Gastroesophageal sphincter (tissue), 4 donors: ENCODE measurements around the gene NPRL2. TPM values are rescaled to one million over a fixed set of nuclear protein-coding genes. Genes with fewer than 3 reads are reported as not detected.

Experiments used
- ATAC-seq: fragments of 150-250 bp; one replicate; pipeline ENCODE4 v1.9.1; 2016; ENCODE audit warnings: mild to moderate bottlenecking, moderate library complexity
- H3K27ac ChIP-seq, 4 donors: fragments of 200-600 bp; sonication (generic) in 3 of 4; 1 replicate in 3 of 4; 2 replicates in 1 of 4; pipeline ENCODE4 v1.5.1; 2016 to 2019
- H3K27me3 ChIP-seq: fragments of 200-600 bp; sonication (generic); one replicate; pipeline ENCODE4 v1.5.1; 2019
- H3K36me3 ChIP-seq, 2 donors: fragments of 200-600 bp; sonication (generic); one replicate each; pipeline ENCODE4 v1.5.1; 2019; ENCODE audit warnings: control low read depth in 1 of 2
- H3K4me1 ChIP-seq, 3 donors: fragments of 200-600 bp; sonication (generic); 1 replicate in 2 of 3; 2 replicates in 1 of 3; pipeline ENCODE4 v1.5.1; 2016 to 2019; ENCODE audit warnings: control low read depth in 2 of 3
- H3K4me3 ChIP-seq, 2 donors: fragments of 200-600 bp; sonication (generic); one replicate each; pipeline ENCODE4 v1.5.1; 2019; ENCODE audit warnings: mild to moderate bottlenecking in 1 of 2, moderate library complexity in 1 of 2
- H3K9me3 ChIP-seq, 3 donors: fragments of 200-600 bp; sonication (generic); one replicate each; pipeline ENCODE4 v1.5.1; 2017 to 2019; ENCODE audit warnings: control low read depth in 2 of 3
- CTCF ChIP-seq, 4 experiments: fragments of 200-600 bp in 2 of 4; fragments of 450-650 bp in 2 of 4; sonication (generic) in 1 of 4; IDR thresholded peaks; one replicate each; pipeline ENCODE4 v1.5.1; 2017 to 2019; ENCODE audit warnings: antibody characterized with exemption in 4 of 4, mild to moderate bottlenecking in 2 of 4, moderate library complexity in 2 of 4
- EP300 ChIP-seq: sonication (generic); formaldehyde crosslinking; IDR thresholded peaks from one replicate; pipeline ENCODE4 v1.6.1; 2017; ENCODE audit warnings: antibody characterized with exemption, mild to moderate bottlenecking
- POLR2A ChIP-seq, 2 donors: fragments of 450-650 bp; IDR thresholded peaks; one replicate each; pipeline ENCODE4 v1.6.1; 2017; ENCODE audit warnings: antibody characterized with exemption in 2 of 2, mild to moderate bottlenecking in 2 of 2, moderate library complexity in 1 of 2
- POLR2AphosphoS5 ChIP-seq: sonication (generic); formaldehyde crosslinking; IDR thresholded peaks from one replicate; pipeline ENCODE4 v1.6.1; 2017; ENCODE audit warnings: antibody characterized with exemption
- WGBS, 2 donors: methylation state at CpG; one replicate each; pipeline ENCODE4 v1.1.5; 2018; ENCODE audit warnings: low coverage in 1 of 2; 5-methylcytosine and 5-hydroxymethylcytosine counted together
- total RNA-seq, 4 donors: library from RNA; depleted of rRNA; stranded (reverse); fragments of >200 nt; gene quantifications; one replicate each; pipeline ENCODE4 v1.1.0, GENCODE V29; 2016

Gene NPRL2
- total RNA-seq, 4 donors from 2014 or later, result 14.0 to 26.6 (median 19.5) TPM

GRCh38 chr3:50331364-50331907, 19.1 kb downstream of the NPRL2 start:
- no peak for TF ChIP-seq POLR2A (IDR thresholded peaks at IDR 0.05)
- TF ChIP-seq CTCF (IDR thresholded peaks at IDR 0.05), result no peak
- no peak for TF ChIP-seq EP300
- TF ChIP-seq POLR2AphosphoS5, result no peak
- no peaks in the 10 kb centered on the region for H3K9me3 ChIP-seq
- no peak for ATAC-seq
- no peaks in the 10 kb centered on the region for H3K27me3 ChIP-seq
- H3K4me1 ChIP-seq, result peaks cover 0 to 74% (median 37%) of the 10 kb centered on the region in 3 donors
- no peak overlapping the region for H3K4me3 ChIP-seq
- H3K36me3 ChIP-seq, result peaks cover 0 to 52% of the 10 kb centered on the region in 2 donors
- 90 to 92% methylated on average over 4 to 12 of the region's 19 CpGs for WGBS, 2 donors
- no peak overlapping the region for H3K27ac ChIP-seq

- ATAC-seq, result no peak
- 60 to 83% methylated on average over 1 to 2 of the region's 10 CpGs for WGBS, 2 donors
- Histone ChIP-seq H3K36me3 (peaks cover 0 to 63% of the 10 kb centered on the region in 2 donors), H3K27ac (no peak overlapping the region), H3K9me3 (no peaks in the 10 kb centered on the region), H3K4me3 (no peak overlapping the region), H3K4me1 (peaks cover 0 to 74% (median 28%) of the 10 kb centered on the region in 3 donors), H3K27me3 (no peaks in the 10 kb centered on the region)
- no peak for TF ChIP-seq POLR2AphosphoS5
- TF ChIP-seq EP300, result no peak
- no peak for TF ChIP-seq POLR2A (IDR thresholded peaks at IDR 0.05)
- no peak for TF ChIP-seq CTCF (IDR thresholded peaks at IDR 0.05)
These were observed 20.2 kb downstream of the NPRL2 start for GRCh38 chr3:50330330-50330729.

GRCh38 chr3:50327943-50328691, 22.5 kb downstream of the NPRL2 start, which contains the start of gene TUSC2:
TSS of gene TUSC2 (minus strand) at chr3:50328223. CDS start at chr3:50328099, 124 bp downstream.
- peak; percentile 92 for ATAC-seq
- WGBS, 2 donors, result 14 to 22% methylated on average over 1 to 4 of the region's 55 CpGs
- peak; percentile 70 to 78 for TF ChIP-seq POLR2A (IDR thresholded peaks at IDR 0.05)
- TF ChIP-seq CTCF (IDR thresholded peaks at IDR 0.05), result peak in 3 of 4 experiments; percentile 9 to 12 (median 11)
- TF ChIP-seq EP300, result no peak
- TF ChIP-seq POLR2AphosphoS5, result peak; percentile 85
- H3K36me3 ChIP-seq, result peaks cover 0 to 61% of the 10 kb centered on the region in 2 donors
- H3K27ac ChIP-seq, result peak within 1 kb of the TSS; percentile 80 to 93 (median 90)
- peaks cover 0 to 74% (median 19%) of the 10 kb centered on the region in 3 donors for H3K4me1 ChIP-seq
- H3K27me3 ChIP-seq, result no peaks in the 10 kb centered on the region
- H3K9me3 ChIP-seq, result no peaks in the 10 kb centered on the region
- H3K4me3 ChIP-seq, result peak within 1 kb of the TSS; percentile 91 to 100

GRCh38 chr3:50327129-50327528, 23.4 kb downstream of the NPRL2 start:
- Histone ChIP-seq H3K27ac (peak overlapping the region in 3 of 4 donors; percentile 88 to 93 (median 92)), H3K27me3 (no peaks in the 10 kb centered on the region), H3K36me3 (peaks cover 0 to 54% of the 10 kb centered on the region in 2 donors), H3K4me1 (peaks cover 0 to 74% (median 27%) of the 10 kb centered on the region in 3 donors), H3K9me3 (no peaks in the 10 kb centered on the region), H3K4me3 (peak overlapping the region; percentile 91 to 100)
- WGBS, 2 donors, result no CpG with 5 or more reads among the region's 4 CpGs
- TF ChIP-seq POLR2A (IDR thresholded peaks at IDR 0.05), result no peak
- no peak for TF ChIP-seq POLR2AphosphoS5
- TF ChIP-seq CTCF (IDR thresholded peaks at IDR 0.05), result no peak
- no peak for TF ChIP-seq EP300
- no peak for ATAC-seq
